ENCODE data around the gene CEACAM21. TPM values are rescaled to one million over a fixed set of nuclear protein-coding genes. Genes with fewer than 3 reads are reported as not detected.

Gene CEACAM21
- polyA plus RNA-seq, 2 of the 4 experiments (the other 2 are of a cell fraction): not detected

DNA sequence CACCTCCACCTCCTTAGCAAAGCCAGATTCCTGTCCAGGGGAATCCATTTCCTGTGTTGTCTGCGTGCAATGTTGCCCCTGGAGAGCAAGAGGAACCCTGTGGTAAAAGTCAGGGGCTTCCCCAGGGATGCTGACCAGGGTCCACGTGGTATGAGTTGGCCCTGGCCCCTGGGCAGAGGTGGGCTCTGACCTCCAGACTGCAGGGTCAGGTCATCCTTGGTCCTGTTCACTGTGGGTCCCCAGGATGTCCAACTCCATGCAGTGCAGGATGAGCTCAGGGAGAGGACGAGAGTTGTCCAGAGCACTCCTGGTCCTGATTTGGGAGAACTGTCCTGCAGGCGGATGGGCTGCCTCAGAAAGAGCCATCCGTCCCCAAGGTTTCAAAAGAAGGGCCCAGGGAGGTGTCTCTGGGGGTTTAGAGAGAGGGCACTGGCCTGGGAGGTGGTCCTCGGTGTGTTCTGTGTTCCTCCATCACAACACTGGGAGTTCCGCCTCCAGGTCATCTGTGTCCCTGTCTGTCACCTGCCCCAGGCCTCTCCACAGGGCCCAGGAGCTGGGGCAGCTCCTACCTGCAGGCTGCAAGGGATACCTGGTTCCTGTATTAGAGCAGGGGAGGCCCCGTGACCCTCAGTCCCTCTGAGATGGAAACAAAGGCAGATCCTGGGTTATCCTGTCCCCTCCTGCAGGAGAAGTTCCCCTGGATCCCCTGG is 52.2 kb downstream of the CEACAM21 start:
- ChIA-PET POLR2A (no interaction called here), CTCF (interaction anchor here (0.8 to 4.0 kb wide), 9 partner anchors 13 to 167 kb away, joined by 3 to 27 read pairs (median 3); no protein-coding TSS in a partner anchor)
- FAIRE-seq: no peak
- DNase-seq (ENCODE audit: low read depth in 1 of 2, low spot score in 1 of 2): no peak
- TF ChIP-seq HEYL (CRISPR knock-in tag; IDR thresholded peaks at IDR 0.05) (no peak), EHF (CRISPR knock-in tag; IDR thresholded peaks at IDR 0.05) (no peak)
- ATAC-seq: no peak; a peak in 1 of 6 replicates
- H3K4me3 ChIP-seq: no peak overlapping the region
- H3K4me2 ChIP-seq: no peak overlapping the region
- no peak overlapping the region for H3K27ac ChIP-seq
- WGBS (ENCODE audit: missing lambda C conversion rate): 5% methylated on average over 8 of the region's 8 CpGs
- H3K9me3 ChIP-seq: peaks cover 18% of the 10 kb centered on the region
- no peaks in the 10 kb centered on the region for H3K4me1 ChIP-seq

Other genes starting within 250 kb of the CEACAM21 start
- 6.0 and 13.2 TPM in 2 replicates for gene TGFB1, start 222.2 kb upstream of the CEACAM21 start, polyA plus RNA-seq (2011; rRNA removed)
- gene TGFB1, start 222.2 kb upstream of the CEACAM21 start, polyA plus RNA-seq (2017; fragmentation: RNase III; extraction: RNeasy Plus Mini Kit Qiagen cat#74134 plus additional on column Dnase treatment): 63.4 to 86.4 TPM (median 83.2 TPM) in 3 replicates
- 17.5 and 19.6 TPM in 2 replicates for gene B9D2, start 212.0 kb upstream of the CEACAM21 start, polyA plus RNA-seq (2011; rRNA removed)
- gene B9D2, start 212.0 kb upstream of the CEACAM21 start, polyA plus RNA-seq (2017; fragmentation: RNase III; extraction: RNeasy Plus Mini Kit Qiagen cat#74134 plus additional on column Dnase treatment): 22.5 to 26.1 TPM (median 24.4 TPM) in 3 replicates
- 5.2 and 6.8 TPM in 2 replicates for gene TMEM91, start 199.6 kb upstream of the CEACAM21 start, polyA plus RNA-seq (2011; rRNA removed)
- 3.7 to 4.6 TPM (median 4.0 TPM) in 3 replicates for gene TMEM91, start 199.6 kb upstream of the CEACAM21 start, polyA plus RNA-seq (2017; fragmentation: RNase III; extraction: RNeasy Plus Mini Kit Qiagen cat#74134 plus additional on column Dnase treatment)
- gene EXOSC5, start 178.8 kb upstream of the CEACAM21 start, polyA plus RNA-seq (2011; rRNA removed): 63.7 and 72.3 TPM in 2 replicates
- gene EXOSC5, start 178.8 kb upstream of the CEACAM21 start, polyA plus RNA-seq (2017; fragmentation: RNase III; extraction: RNeasy Plus Mini Kit Qiagen cat#74134 plus additional on column Dnase treatment): 99.0 to 109 TPM (median 103 TPM) in 3 replicates
- 42.9 and 43.9 TPM in 2 replicates for gene BCKDHA, start 178.3 kb upstream of the CEACAM21 start, polyA plus RNA-seq (2011; rRNA removed)
- gene BCKDHA, start 178.3 kb upstream of the CEACAM21 start, polyA plus RNA-seq (2017; fragmentation: RNase III; extraction: RNeasy Plus Mini Kit Qiagen cat#74134 plus additional on column Dnase treatment): 39.2 to 46.4 TPM (median 44.4 TPM) in 3 replicates
- not detected in 2 replicates for gene B3GNT8, start 148.8 kb upstream of the CEACAM21 start, polyA plus RNA-seq (2011; rRNA removed)
- 0.11 to 0.20 TPM in 2 of 3 replicates, not detected in the other for gene B3GNT8, start 148.8 kb upstream of the CEACAM21 start, polyA plus RNA-seq (2017; fragmentation: RNase III; extraction: RNeasy Plus Mini Kit Qiagen cat#74134 plus additional on column Dnase treatment)
- 128 and 132 TPM in 2 replicates for gene DMAC2, start 136.3 kb upstream of the CEACAM21 start, polyA plus RNA-seq (2011; rRNA removed)
- gene DMAC2, start 136.3 kb upstream of the CEACAM21 start, polyA plus RNA-seq (2017; fragmentation: RNase III; extraction: RNeasy Plus Mini Kit Qiagen cat#74134 plus additional on column Dnase treatment): 155 to 161 TPM (median 158 TPM) in 3 replicates
- gene ERICH4, start 133.0 kb upstream of the CEACAM21 start, polyA plus RNA-seq (2011; rRNA removed): 0.24 and 0.26 TPM in 2 replicates
- 0.10 TPM in 1 of 3 replicates, not detected in the others for gene ERICH4, start 133.0 kb upstream of the CEACAM21 start, polyA plus RNA-seq (2017; fragmentation: RNase III; extraction: RNeasy Plus Mini Kit Qiagen cat#74134 plus additional on column Dnase treatment)
- not detected in 2 replicates for gene CEACAM4, start 50.9 kb downstream of the CEACAM21 start, polyA plus RNA-seq (2011; rRNA removed)
- gene CEACAM4, start 50.9 kb downstream of the CEACAM21 start, polyA plus RNA-seq (2017; fragmentation: RNase III; extraction: RNeasy Plus Mini Kit Qiagen cat#74134 plus additional on column Dnase treatment): not detected in 3 replicates
- gene CEACAM7, start 112.1 kb downstream of the CEACAM21 start, polyA plus RNA-seq (2011; rRNA removed): 0.04 TPM in 1 of 2 replicates, not detected in the other
- 0.05 TPM in 1 of 3 replicates, not detected in the others for gene CEACAM7, start 112.1 kb downstream of the CEACAM21 start, polyA plus RNA-seq (2017; fragmentation: RNase III; extraction: RNeasy Plus Mini Kit Qiagen cat#74134 plus additional on column Dnase treatment)
- 1.3 and 2.3 TPM in 2 replicates for gene CEACAM5, start 132.5 kb downstream of the CEACAM21 start, polyA plus RNA-seq (2011; rRNA removed)
- gene CEACAM5, start 132.5 kb downstream of the CEACAM21 start, polyA plus RNA-seq (2017; fragmentation: RNase III; extraction: RNeasy Plus Mini Kit Qiagen cat#74134 plus additional on column Dnase treatment): 0.12 TPM in 1 of 3 replicates, not detected in the others
- gene CEACAM6, start 179.4 kb downstream of the CEACAM21 start, polyA plus RNA-seq (2011; rRNA removed): 17.7 and 26.7 TPM in 2 replicates
- gene CEACAM6, start 179.4 kb downstream of the CEACAM21 start, polyA plus RNA-seq (2017; fragmentation: RNase III; extraction: RNeasy Plus Mini Kit Qiagen cat#74134 plus additional on column Dnase treatment): 0.51 to 0.97 TPM (median 0.53 TPM) in 3 replicates
- not detected in 2 replicates for gene CEACAM3, start 220.4 kb downstream of the CEACAM21 start, polyA plus RNA-seq (2011; rRNA removed)
- not detected in 3 replicates for gene CEACAM3, start 220.4 kb downstream of the CEACAM21 start, polyA plus RNA-seq (2017; fragmentation: RNase III; extraction: RNeasy Plus Mini Kit Qiagen cat#74134 plus additional on column Dnase treatment)

Measured in A549 (cell line).